ENCODE data around the gene FAM50A. TPM values are rescaled to one million over a fixed set of nuclear protein-coding genes. Genes with fewer than 3 reads are reported as not detected.

FAM50A gene
- total and polyA plus RNA-seq, 2 of the 4 experiments (the other 2 are of a cell fraction) = 46.4 to 119 TPM

DNA sequence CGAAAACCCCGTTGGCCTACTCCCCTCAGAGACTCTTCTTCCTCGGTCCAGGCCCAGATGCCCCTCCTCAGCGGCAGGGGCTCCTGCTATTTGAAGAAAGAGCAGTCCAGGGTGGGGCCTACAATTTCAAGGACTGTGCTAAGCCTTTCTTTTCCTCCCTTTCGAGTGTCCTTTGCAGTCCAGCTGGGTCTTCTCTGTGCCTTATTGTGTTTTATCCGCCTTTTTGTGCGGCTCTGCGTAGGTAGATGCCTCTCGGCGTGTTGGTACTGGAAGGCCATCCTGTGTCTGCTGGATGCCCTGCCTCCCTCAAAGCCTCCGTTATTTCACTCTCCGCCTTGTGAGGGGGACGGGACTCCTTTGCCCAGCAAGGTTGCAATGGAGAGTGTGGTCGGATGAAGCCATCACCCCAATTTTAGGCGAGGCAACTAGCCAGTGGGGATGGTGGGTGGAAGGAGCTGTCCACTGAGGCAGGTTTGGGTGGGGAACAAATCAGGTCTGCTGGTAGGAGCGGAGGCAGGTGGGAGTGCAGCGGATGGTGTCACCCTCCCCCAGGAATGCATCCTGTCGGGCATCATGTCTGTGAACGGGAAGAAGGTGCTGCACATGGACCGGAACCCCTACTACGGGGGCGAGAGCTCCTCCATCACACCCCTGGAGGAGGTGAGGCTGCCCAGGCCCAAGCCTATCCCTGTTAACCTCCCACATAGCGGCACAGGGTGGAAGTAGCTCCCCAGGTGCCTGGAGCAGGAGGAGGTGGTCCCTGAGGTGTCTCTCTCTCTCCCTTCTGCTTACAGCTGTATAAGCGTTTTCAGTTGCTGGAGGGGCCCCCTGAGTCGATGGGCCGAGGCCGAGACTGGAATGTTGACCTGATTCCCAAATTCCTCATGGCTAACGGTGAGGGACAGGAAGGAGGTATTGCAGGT is 5.7 kb upstream of the FAM50A start:
- Histone ChIP-seq H2AK5ac (ENCODE audit: low read depth, low read length) (peak overlapping the region; percentile 81), H3K9me3 (ENCODE audit: control insufficient read depth, insufficient read depth, low read length) (no peaks in the 10 kb centered on the region; the same call in 1 of the 2 replicates), H4K91ac (ENCODE audit: insufficient read depth, low read depth, low read length) (peak overlapping the region; percentile 56), H2AFZ (replicated peaks; ENCODE audit: low read length, poor library complexity) (peak overlapping the region; percentile 43), H3K4me1 (ENCODE audit: control insufficient read depth, insufficient read depth, low read length) (peaks cover 3% of the 10 kb centered on the region), H3K36me3 (ENCODE audit: control insufficient read depth, insufficient read depth, low read length) (peaks cover 52% of the 10 kb centered on the region), H3K18ac (ENCODE audit: low read depth, low read length) (no peak overlapping the region), H3K9ac (ENCODE audit: low read depth, low read length) (peak overlapping the region; percentile 86), H3K79me1 (ENCODE audit: low read depth in 1 of 2, low read length in 2 of 2) (peaks cover 0 to 12% of the 10 kb centered on the region in 2 experiments; a peak in 1 of 4 replicates), H3K4ac (ENCODE audit: low read depth, low read length) (peak overlapping the region; percentile 89), H3K56ac (ENCODE audit: extremely low read depth, insufficient read depth, low read length) (peak overlapping the region; percentile 71), H4K20me1 (ENCODE audit: insufficient read depth, low read length) (peaks cover 14% of the 10 kb centered on the region), H3K23ac (ENCODE audit: low read depth, low read length) (peak overlapping the region; percentile 33), H2BK5ac (ENCODE audit: low read depth, low read length, poor library complexity, severe bottlenecking) (peak overlapping the region; percentile 100), H2BK120ac (ENCODE audit: low read depth, low read length) (no peak overlapping the region), H2BK15ac (ENCODE audit: low read depth, low read length) (no peak overlapping the region; the same call in 2 of the 3 replicates), H2BK20ac (ENCODE audit: low read depth, low read length) (no peak overlapping the region), H3K27me3 (ENCODE audit: control insufficient read depth, insufficient read depth, low read length) (no peaks in the 10 kb centered on the region), H3K4me2 (ENCODE audit: low read depth, low read length) (peak overlapping the region; percentile 95), H4K5ac (ENCODE audit: low read depth, low read length) (peak overlapping the region; percentile 35), H3K4me3 (ENCODE audit: insufficient read depth, low read depth, low read length) (peak overlapping the region; percentile 98), H4K8ac (ENCODE audit: low read depth in 2 of 2, low read length in 2 of 2) (peak overlapping the region; percentile 13 to 86; a peak in 2 of 4 replicates), H3K14ac (replicated peaks; ENCODE audit: low read depth, low read length) (peak overlapping the region; percentile 48), H3K9me1 (ENCODE audit: insufficient read depth, low read length) (no peaks in the 10 kb centered on the region), H3K27ac (ENCODE audit: insufficient read depth, low read length) (peak overlapping the region; percentile 95), H2AK9ac (replicated peaks; ENCODE audit: low read depth, low read length, poor library complexity) (peak overlapping the region; percentile 78)
- POLR2A ChIA-PET (ENCODE audit: unreplicated experiment) = interaction anchor here (1.5 kb wide), 1 partner anchor 9 kb away, joined by 3 read pairs; no protein-coding TSS in a partner anchor
- intact Hi-C loops (cut with micrococcal nuclease) (no loop called here), in situ Hi-C loops (cut with MboI; ENCODE audit: low sequenced_read_pairs) (no loop called here), dilution Hi-C loops (cut with HindIII; ENCODE audit: low sequenced_read_pairs, unreplicated experiment) (no loop called here)
- TF ChIP-seq RAD21 (IDR thresholded peaks at IDR 0.05; ENCODE audit: low read length) (no peak), RCOR1 (IDR thresholded peaks at IDR 0.05; ENCODE audit: insufficient replicate concordance, low read length) (no peak), SMC3 (IDR thresholded peaks at IDR 0.05; ENCODE audit: low read depth, low read length) (no peak), BHLHE40 (IDR thresholded peaks at IDR 0.05; ENCODE audit: low read depth, low read length) (no peak), MAZ (IDR thresholded peaks at IDR 0.05; ENCODE audit: borderline replicate concordance, low read depth, low read length) (no peak), CHD1 (IDR thresholded peaks at IDR 0.05; ENCODE audit: low read depth, low read length) (no peak), CEBPB (IDR thresholded peaks at IDR 0.05; ENCODE audit: low read depth, low read length) (no peak), POLR2A (IDR thresholded peaks at IDR 0.05; ENCODE audit: low read depth, low read length) (no peak), MAFK (IDR thresholded peaks at IDR 0.05; ENCODE audit: low read depth, low read length) (no peak), MXI1 (IDR thresholded peaks at IDR 0.05; ENCODE audit: borderline replicate concordance, low read depth, low read length) (no peak), FOS (IDR thresholded peaks at IDR 0.05; ENCODE audit: low read depth, low read length) (no peak)
- TF ChIP-seq, protein P1, sequence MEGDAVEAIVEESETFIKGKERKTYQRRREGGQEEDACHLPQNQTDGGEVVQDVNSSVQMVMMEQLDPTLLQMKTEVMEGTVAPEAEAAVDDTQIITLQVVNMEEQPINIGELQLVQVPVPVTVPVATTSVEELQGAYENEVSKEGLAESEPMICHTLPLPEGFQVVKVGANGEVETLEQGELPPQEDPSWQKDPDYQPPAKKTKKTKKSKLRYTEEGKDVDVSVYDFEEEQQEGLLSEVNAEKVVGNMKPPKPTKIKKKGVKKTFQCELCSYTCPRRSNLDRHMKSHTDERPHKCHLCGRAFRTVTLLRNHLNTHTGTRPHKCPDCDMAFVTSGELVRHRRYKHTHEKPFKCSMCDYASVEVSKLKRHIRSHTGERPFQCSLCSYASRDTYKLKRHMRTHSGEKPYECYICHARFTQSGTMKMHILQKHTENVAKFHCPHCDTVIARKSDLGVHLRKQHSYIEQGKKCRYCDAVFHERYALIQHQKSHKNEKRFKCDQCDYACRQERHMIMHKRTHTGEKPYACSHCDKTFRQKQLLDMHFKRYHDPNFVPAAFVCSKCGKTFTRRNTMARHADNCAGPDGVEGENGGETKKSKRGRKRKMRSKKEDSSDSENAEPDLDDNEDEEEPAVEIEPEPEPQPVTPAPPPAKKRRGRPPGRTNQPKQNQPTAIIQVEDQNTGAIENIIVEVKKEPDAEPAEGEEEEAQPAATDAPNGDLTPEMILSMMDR (conservative IDR thresholded peaks at IDR 0.05; ENCODE audit: low read depth, low read length) = no peak
- TF ChIP-seq, protein P2, sequence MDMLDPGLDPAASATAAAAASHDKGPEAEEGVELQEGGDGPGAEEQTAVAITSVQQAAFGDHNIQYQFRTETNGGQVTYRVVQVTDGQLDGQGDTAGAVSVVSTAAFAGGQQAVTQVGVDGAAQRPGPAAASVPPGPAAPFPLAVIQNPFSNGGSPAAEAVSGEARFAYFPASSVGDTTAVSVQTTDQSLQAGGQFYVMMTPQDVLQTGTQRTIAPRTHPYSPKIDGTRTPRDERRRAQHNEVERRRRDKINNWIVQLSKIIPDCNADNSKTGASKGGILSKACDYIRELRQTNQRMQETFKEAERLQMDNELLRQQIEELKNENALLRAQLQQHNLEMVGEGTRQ (IDR thresholded peaks at IDR 0.05; ENCODE audit: low read depth, low read length) = no peak
- no TSS peak for BruUV-seq (replicated peaks)
- CTCF ChIA-PET = interaction anchor here (0.6 kb wide), 1 partner anchor 14 kb away, joined by 5 read pairs; no protein-coding TSS in a partner anchor
- 52% methylated on average over 6 of the region's 28 CpGs; no CpG with 5 or more reads in 1 of the 2 experiments for WGBS, 2 experiments (ENCODE audit: extremely low coverage in 2 of 2, insufficient read length in 1 of 2)
- ATAC-seq (ENCODE audit: low read depth) (peak; percentile 2; the same call in 1 of the 2 replicates), DNase-seq (no peak)
